ENCODE data around the gene DRC7. TPM values are rescaled to one million over a fixed set of nuclear protein-coding genes. Genes with fewer than 3 reads are reported as not detected.

DRC7 gene
- polyA plus RNA-seq, 1 of the 3 experiments (the other 2 are of a cell fraction), result 0.58 TPM

- Histone ChIP-seq H3K9ac (no peak overlapping the region), H3K36me3 (replicated peaks in 1 of 2; ENCODE audit: control insufficient read depth in 1 of 2, insufficient read depth in 2 of 2, low read length in 1 of 2) (peaks cover 17 to 40% of the 10 kb centered on the region in 2 experiments), H3K9me3 (no peaks in the 10 kb centered on the region), H3K4me2 (no peak overlapping the region), H3K79me2 (ENCODE audit: insufficient read depth) (no peaks in the 10 kb centered on the region), H3F3A (replicated peaks; ENCODE audit: insufficient read depth) (peaks cover 19% of the 10 kb centered on the region), H3K9me2 (no peaks in the 10 kb centered on the region), H3K4me1 (ENCODE audit: control insufficient read depth in 1 of 2, insufficient read depth in 2 of 2, low read depth in 1 of 2, low read length in 1 of 2) (peaks cover 4 to 16% of the 10 kb centered on the region in 2 experiments; a peak in 3 of 4 replicates), H2AFZ (ENCODE audit: low read depth) (no peak overlapping the region), H3K27ac (ENCODE audit: low read depth in 2 of 2, low read length in 1 of 2) (no peak overlapping the region), H3K27me3 (ENCODE audit: insufficient read depth) (no peaks in the 10 kb centered on the region), H3K4me3 (ENCODE audit: low read depth in 2 of 2, low read length in 1 of 2) (no peak overlapping the region), H4K20me1 (ENCODE audit: insufficient read depth) (0 out of 2 replicates have a peak, but pooled peaks cover under 1% of the 10 kb centered on the region)
- ChIA-PET POLR2A (interaction anchor here (1.2 kb wide), 2 partner anchors 11 to 27 kb away, joined by 3 to 4 read pairs; partner anchors contain the start of gene KATNB1), CTCF (interaction anchor here (0.8 to 1.3 kb wide), 2 partner anchors 186 to 238 kb away, joined by 3 to 4 read pairs; partner anchors contain the start of gene ZNF319)
- WGBS (ENCODE audit: low lambda C conversion rate), result 100% methylated on average over 4 of the region's 12 CpGs
- no peak for DNase-seq
- no peak for TF ChIP-seq CHD2 (IDR thresholded peaks at IDR 0.05; ENCODE audit: low read length, partially characterized antibody)
- TF ChIP-seq, protein P1, sequence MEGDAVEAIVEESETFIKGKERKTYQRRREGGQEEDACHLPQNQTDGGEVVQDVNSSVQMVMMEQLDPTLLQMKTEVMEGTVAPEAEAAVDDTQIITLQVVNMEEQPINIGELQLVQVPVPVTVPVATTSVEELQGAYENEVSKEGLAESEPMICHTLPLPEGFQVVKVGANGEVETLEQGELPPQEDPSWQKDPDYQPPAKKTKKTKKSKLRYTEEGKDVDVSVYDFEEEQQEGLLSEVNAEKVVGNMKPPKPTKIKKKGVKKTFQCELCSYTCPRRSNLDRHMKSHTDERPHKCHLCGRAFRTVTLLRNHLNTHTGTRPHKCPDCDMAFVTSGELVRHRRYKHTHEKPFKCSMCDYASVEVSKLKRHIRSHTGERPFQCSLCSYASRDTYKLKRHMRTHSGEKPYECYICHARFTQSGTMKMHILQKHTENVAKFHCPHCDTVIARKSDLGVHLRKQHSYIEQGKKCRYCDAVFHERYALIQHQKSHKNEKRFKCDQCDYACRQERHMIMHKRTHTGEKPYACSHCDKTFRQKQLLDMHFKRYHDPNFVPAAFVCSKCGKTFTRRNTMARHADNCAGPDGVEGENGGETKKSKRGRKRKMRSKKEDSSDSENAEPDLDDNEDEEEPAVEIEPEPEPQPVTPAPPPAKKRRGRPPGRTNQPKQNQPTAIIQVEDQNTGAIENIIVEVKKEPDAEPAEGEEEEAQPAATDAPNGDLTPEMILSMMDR (IDR thresholded peaks at IDR 0.05), result no peak
Observed at GRCh38 chr16:57761957-57762356, 67.4 kb downstream of the DRC7 start.

DNA sequence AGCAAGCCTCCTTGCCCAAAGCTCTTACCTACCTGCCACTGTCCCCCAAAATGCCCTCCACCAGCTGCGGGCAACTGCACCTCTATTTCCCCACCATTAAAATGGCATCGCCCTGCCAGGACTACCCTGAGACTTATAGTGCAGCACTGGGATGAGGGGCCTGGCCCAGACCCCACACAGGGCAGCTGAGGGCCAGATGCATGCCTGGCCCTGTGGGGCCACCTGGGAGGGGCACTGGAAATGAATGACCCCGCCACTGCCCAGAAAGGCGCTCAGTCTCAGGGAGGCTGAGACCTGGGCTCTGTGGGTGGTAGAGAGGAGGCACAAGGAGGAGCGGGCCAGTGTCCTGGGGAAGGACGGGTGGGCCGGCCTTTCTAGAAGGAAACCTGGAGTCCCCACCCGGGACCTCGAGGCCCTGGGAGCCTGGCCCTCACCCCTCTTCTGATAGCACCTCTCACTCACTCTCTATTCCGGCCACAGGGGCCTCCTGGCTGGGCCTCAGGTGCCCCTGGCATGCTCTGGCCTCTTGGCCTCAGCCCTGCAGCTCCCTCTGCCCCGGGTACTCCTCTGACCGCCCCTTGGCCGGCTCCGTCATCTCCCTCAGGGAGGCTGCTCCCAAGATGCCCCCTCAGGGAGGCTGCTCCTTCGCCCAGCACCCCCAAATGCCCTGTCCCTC lies 67.9 kb downstream of the DRC7 start:
- DNase-seq, result no peak
- H3K79me2 ChIP-seq (ENCODE audit: insufficient read depth), result no peaks in the 10 kb centered on the region
- peaks cover 4 to 16% of the 10 kb centered on the region in 2 experiments; a peak in 3 of 4 replicates for H3K4me1 ChIP-seq (ENCODE audit: control insufficient read depth in 1 of 2, insufficient read depth in 2 of 2, low read depth in 1 of 2, low read length in 1 of 2)
- POLR2A ChIA-PET, result interaction anchor here (1.2 kb wide), 1 partner anchor 11 kb away, joined by 3 read pairs; no protein-coding TSS in a partner anchor
- H3K9me3 ChIP-seq, result no peaks in the 10 kb centered on the region
- no peak overlapping the region for H3K4me3 ChIP-seq (ENCODE audit: low read depth in 2 of 2, low read length in 1 of 2)
- H3K9me2 ChIP-seq, result no peaks in the 10 kb centered on the region
- H3K4me2 ChIP-seq, result no peak overlapping the region
- WGBS (ENCODE audit: low lambda C conversion rate), result 90% methylated on average over 12 of the region's 15 CpGs
- H2AFZ ChIP-seq (ENCODE audit: low read depth), result no peak overlapping the region
- no peak overlapping the region for H3K27ac ChIP-seq (ENCODE audit: low read depth in 2 of 2, low read length in 1 of 2)
- H3F3A ChIP-seq (replicated peaks; ENCODE audit: insufficient read depth), result peaks cover 16% of the 10 kb centered on the region
- CTCF ChIA-PET, result interaction anchor here (0.7 to 1.3 kb wide), 3 partner anchors 41 to 238 kb away, joined by 3 to 4 read pairs (median 3); partner anchors contain the start of gene ZNF319
- H3K27me3 ChIP-seq (ENCODE audit: insufficient read depth), result no peaks in the 10 kb centered on the region
- TF ChIP-seq MEF2A (IDR thresholded peaks at IDR 0.05; ENCODE audit: borderline replicate concordance, low read depth) (no peak), GABPA (IDR thresholded peaks at IDR 0.05; ENCODE audit: low read depth) (no peak), SIN3A (IDR thresholded peaks at IDR 0.05; ENCODE audit: borderline replicate concordance, low read depth, low read length) (no peak), FOSL2 (IDR thresholded peaks at IDR 0.05; ENCODE audit: borderline replicate concordance, low read depth) (no peak), MAX (IDR thresholded peaks at IDR 0.05; ENCODE audit: low read depth) (no peak), SMC3 (IDR thresholded peaks at IDR 0.05; ENCODE audit: low read depth, low read length) (no peak), YY1 (IDR thresholded peaks at IDR 0.05; ENCODE audit: low read depth) (no peak), RCOR1 (IDR thresholded peaks at IDR 0.05; ENCODE audit: low read length) (no peak), POLR2AphosphoS5 (IDR thresholded peaks at IDR 0.05; ENCODE audit: low read depth, low read length) (no peak), EP300 (IDR thresholded peaks at IDR 0.05; ENCODE audit: borderline replicate concordance in 1 of 2, low read depth in 1 of 2, low read length in 1 of 2) (no peak), CHD2 (IDR thresholded peaks at IDR 0.05; ENCODE audit: low read length, partially characterized antibody) (no peak), TEAD4 (IDR thresholded peaks at IDR 0.05; ENCODE audit: borderline replicate concordance, insufficient read depth) (no peak), TCF12 (IDR thresholded peaks at IDR 0.05) (no peak), RXRA (IDR thresholded peaks at IDR 0.05; ENCODE audit: borderline replicate concordance, low read depth) (no peak), NRF1 (IDR thresholded peaks at IDR 0.05; ENCODE audit: low read depth, low read length) (no peak), ELF1 (IDR thresholded peaks at IDR 0.05) (no peak)
- TF ChIP-seq, protein P2, sequence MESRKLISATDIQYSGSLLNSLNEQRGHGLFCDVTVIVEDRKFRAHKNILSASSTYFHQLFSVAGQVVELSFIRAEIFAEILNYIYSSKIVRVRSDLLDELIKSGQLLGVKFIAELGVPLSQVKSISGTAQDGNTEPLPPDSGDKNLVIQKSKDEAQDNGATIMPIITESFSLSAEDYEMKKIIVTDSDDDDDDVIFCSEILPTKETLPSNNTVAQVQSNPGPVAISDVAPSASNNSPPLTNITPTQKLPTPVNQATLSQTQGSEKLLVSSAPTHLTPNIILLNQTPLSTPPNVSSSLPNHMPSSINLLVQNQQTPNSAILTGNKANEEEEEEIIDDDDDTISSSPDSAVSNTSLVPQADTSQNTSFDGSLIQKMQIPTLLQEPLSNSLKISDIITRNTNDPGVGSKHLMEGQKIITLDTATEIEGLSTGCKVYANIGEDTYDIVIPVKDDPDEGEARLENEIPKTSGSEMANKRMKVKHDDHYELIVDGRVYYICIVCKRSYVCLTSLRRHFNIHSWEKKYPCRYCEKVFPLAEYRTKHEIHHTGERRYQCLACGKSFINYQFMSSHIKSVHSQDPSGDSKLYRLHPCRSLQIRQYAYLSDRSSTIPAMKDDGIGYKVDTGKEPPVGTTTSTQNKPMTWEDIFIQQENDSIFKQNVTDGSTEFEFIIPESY (IDR thresholded peaks at IDR 0.05; ENCODE audit: borderline replicate concordance, low read depth), result no peak
- no peak overlapping the region for H3K9ac ChIP-seq
- peaks cover 17 to 40% of the 10 kb centered on the region in 2 experiments for H3K36me3 ChIP-seq (replicated peaks in 1 of 2; ENCODE audit: control insufficient read depth in 1 of 2, insufficient read depth in 2 of 2, low read length in 1 of 2)
- no peaks in the 10 kb centered on the region for H4K20me1 ChIP-seq (ENCODE audit: insufficient read depth)
